ENCODE data around the gene ADCY1.
A peak's percentile ranks its signal among the peaks of the same experiment; 100 is the strongest.
"Not testable (repeated sequence)": the region's sequence is repeated elsewhere in the genome, so short reads cannot be mapped to it uniquely, and the experiment has no call there.

Gene ADCY1

DNA sequence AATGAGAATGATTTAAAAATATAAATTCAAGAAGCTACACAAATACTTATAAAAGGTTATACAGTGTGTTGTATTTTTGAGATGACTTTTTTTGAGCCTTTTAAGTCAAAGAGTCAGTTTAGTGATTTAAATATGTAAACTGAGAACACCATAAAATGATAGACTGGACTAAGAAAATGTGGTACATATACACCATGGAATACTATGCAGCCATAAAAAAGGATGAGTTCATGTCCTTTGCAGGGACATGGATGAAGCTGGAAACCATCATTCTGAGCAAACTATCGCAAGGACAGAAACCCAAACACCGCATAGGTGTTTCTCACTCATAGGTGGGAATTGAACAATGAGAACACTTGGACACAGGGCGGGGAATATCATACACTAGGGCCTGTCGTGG lies 182.2 kb downstream of the ADCY1 start:
- not testable (repeated sequence) for H3K27me3 ChIP-seq (ENCODE audit: insufficient read depth, insufficient read length); H3K9me3 ChIP-seq (ENCODE audit: insufficient read depth, low read length); H3K9ac ChIP-seq (ENCODE audit: insufficient read length, low read depth); DNase-seq (ENCODE audit: low read depth, low spot score); H3K4me3 ChIP-seq (ENCODE audit: insufficient read length, low read depth); H3K4me1 ChIP-seq (ENCODE audit: insufficient read depth, insufficient read length); H3K36me3 ChIP-seq (ENCODE audit: insufficient read depth, insufficient read length, low read length)

DNA sequence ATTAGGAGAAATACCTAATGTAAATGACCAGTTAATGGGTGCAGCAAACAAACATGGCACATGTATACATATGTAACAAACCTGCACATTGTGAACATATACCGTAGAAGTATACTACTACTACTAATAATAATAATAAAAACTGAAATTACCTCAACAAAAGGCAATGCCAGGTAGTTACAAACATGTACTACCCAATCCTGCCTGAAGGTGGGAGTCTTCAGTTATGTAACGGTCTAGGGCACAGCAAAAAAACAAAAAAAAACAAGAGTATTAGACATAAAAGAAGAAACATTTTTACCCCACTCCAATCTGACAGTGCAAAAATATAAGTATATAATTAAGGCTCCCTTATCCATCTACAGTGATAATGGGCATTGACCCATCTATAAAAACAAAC lies 182.6 kb downstream of the ADCY1 start:
- not testable (repeated sequence) for H3K4me1 ChIP-seq (ENCODE audit: insufficient read depth, insufficient read length); DNase-seq (ENCODE audit: low read depth, low spot score); H3K4me3 ChIP-seq (ENCODE audit: insufficient read length, low read depth); H3K9ac ChIP-seq (ENCODE audit: insufficient read length, low read depth); H3K9me3 ChIP-seq (ENCODE audit: insufficient read depth, low read length); H3K27me3 ChIP-seq (ENCODE audit: insufficient read depth, insufficient read length); H3K36me3 ChIP-seq (ENCODE audit: insufficient read depth, insufficient read length, low read length)

DNA sequence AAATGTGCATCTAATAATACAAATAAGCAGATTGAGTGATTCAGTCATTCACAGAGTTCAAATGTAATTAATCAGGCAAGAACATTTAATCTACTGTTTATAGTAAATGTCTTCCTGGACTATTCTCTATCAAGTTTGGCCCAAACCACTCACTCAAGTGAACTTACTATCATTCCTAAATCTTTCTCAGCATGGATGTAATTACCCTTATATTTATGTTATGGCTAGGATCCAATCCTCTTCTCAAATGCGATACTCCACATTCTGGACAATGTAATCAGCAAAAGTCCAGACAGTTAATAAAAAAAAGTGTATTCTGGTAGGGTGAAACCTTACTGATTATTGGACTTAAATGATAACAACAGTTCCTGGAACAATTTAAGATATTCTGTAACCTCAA lies 185.3 kb downstream of the ADCY1 start:
- H3K4me3 ChIP-seq (ENCODE audit: insufficient read length, low read depth); H3K4me1 ChIP-seq (ENCODE audit: insufficient read depth, insufficient read length); DNase-seq (ENCODE audit: low read depth, low spot score); H3K9me3 ChIP-seq (ENCODE audit: insufficient read depth, low read length); H3K27me3 ChIP-seq (ENCODE audit: insufficient read depth, insufficient read length); H3K36me3 ChIP-seq (ENCODE audit: insufficient read depth, insufficient read length, low read length); H3K9ac ChIP-seq (ENCODE audit: insufficient read length, low read depth): not testable (repeated sequence)

DNA sequence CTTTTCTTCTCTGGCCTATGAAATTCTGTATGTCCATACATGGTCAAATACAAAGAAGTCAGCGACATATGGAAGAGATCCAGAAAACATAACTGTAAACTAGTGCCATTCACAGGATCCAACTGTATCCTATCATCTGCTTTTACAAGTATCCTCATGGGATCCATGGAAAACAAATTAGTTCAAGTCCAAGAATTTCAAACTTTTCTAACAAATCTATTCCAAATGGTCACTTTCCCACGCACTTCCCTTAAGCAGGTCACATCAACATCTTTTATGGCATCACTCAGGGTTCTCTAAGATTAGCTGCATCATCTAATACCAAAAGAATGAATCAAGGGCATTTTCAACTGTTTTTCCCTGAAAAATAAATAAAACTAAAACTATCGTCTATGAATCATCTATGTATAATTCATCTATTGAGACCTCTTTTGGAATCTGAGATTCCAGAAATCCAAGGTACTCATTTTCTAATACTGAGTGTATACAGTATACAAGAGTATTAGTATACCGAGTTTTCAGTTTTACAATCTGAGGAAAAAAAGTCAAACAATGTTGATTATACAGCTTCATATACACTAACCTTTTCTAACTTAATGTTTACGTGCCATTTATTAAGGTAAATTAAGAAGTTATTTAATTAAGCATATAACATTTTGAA lies 187.5 kb downstream of the ADCY1 start:
- not testable (repeated sequence) for H3K4me1 ChIP-seq (ENCODE audit: insufficient read depth, insufficient read length); H3K9me3 ChIP-seq (ENCODE audit: insufficient read depth, low read length); H3K4me3 ChIP-seq (ENCODE audit: insufficient read length, low read depth); H3K9ac ChIP-seq (ENCODE audit: insufficient read length, low read depth); H3K27me3 ChIP-seq (ENCODE audit: insufficient read depth, insufficient read length); H3K36me3 ChIP-seq (ENCODE audit: insufficient read depth, insufficient read length, low read length); DNase-seq (ENCODE audit: low read depth, low spot score)

DNA sequence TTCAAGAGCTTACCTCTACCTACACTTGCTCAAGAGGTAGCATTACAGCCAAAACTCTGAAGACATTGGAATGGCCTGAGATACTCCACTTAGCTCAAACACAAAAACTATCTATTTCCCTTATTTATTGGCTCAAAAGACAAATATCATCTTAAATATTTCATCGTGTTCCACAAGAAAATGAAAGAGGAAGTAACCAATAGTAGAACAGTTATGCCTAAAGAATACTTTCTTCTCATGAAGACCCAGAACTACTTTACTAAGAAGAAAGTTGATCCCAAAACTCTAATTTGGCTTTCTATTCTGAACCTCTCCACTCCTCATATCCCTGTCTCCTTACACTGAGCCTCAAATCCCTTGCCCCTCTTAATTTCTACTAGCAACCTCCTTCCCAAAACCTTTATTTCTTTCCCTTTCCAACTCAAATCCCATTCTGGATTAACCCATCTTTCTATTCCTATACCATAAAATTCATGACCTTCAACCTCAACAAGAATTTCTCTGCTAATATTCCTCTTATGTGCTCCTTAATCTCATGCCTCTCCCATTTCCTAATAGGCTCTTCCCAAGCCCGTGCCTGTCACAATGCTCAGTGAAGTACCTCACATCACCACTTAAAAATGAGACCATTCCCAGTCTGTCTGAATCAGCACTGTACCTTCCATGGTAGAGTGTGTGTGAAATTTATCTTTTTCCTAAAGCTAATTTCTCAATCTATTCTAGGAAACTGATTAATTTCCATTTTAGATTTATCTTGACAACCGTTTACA lies 188.2 kb downstream of the ADCY1 start:
- not testable (repeated sequence) for H3K9ac ChIP-seq (ENCODE audit: insufficient read length, low read depth); DNase-seq (ENCODE audit: low read depth, low spot score); H3K4me3 ChIP-seq (ENCODE audit: insufficient read length, low read depth)

DNA sequence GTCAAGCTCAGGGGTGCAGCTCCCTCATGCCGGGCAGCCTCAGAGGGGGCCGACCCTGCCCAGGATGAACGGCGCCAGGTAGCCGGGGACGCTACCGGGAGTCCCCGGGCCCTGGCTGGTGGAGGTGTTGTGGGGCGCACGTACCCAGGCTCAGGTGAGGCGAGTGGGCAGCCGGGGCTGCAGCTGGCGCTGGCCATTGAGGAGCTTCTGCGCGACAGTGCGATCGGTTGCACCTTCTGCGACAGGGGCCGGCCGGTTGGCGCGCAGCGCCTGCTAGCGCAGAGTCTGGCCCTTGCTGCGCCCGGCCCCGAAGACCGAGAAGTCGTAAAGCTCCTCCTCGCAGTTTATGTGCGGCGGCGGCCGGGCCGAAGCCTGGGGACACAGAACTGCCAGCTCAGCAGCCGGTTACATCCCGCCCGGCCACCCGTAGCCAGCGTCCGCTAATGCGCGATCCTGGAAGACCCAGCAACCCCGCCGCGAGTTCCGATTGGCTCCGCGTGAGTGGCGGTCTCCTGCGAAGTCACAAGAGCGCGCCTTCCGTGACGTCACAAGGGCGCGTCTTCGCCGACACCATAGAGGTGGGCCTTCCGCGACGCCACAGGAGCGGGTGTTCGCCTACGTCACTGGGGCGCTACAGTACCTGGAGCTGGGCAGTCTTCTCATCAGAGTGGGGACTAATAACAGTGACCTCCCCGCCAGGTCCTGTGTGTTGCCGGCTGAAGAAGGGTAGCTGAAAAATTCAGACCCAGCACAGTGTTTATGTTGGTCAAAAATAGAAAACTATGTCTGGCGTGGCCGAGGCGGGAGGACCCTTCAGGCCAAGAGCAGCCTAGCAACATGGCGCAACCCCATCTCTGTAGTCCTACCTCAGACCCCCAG lies 194.6 kb downstream of the ADCY1 start:
- Histone ChIP-seq H3K9ac (ENCODE audit: insufficient read length, low read depth) (peak overlapping the region; percentile 92), H3K4me3 (ENCODE audit: insufficient read length, low read depth) (peak overlapping the region; percentile 85)
- H3K36me3 ChIP-seq (ENCODE audit: insufficient read depth, insufficient read length, low read length); H3K9me3 ChIP-seq (ENCODE audit: insufficient read depth, low read length); H3K4me1 ChIP-seq (ENCODE audit: insufficient read depth, insufficient read length); H3K27me3 ChIP-seq (ENCODE audit: insufficient read depth, insufficient read length): not testable (repeated sequence)
- DNase-seq (ENCODE audit: low read depth, low spot score) = peak; percentile 99

More for the DNA sequence above, 188.2 kb downstream of the ADCY1 start:
- H3K4me1 ChIP-seq (ENCODE audit: insufficient read depth, insufficient read length); H3K27me3 ChIP-seq (ENCODE audit: insufficient read depth, insufficient read length); H3K36me3 ChIP-seq (ENCODE audit: insufficient read depth, insufficient read length, low read length); H3K9me3 ChIP-seq (ENCODE audit: insufficient read depth, low read length): not testable (repeated sequence)

DNA sequence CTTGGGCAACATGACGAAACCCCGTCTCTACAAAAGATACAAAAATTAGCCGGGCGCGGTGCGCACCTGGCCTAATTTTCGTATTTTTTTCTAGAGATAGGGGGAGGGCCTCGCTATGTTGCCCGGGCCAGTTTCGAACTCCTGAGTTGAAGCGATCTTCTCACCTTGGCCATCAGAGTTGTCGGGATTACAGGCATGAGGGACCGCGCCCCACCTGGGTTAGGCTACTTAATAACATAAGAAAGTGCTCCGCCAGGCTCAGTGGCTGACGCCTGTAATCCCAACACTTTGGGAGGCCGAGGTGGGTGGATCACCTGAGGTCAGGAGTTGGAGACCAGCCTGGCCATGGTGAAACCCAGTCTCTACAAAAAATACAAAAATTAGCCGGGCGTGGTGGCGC lies 195.5 kb downstream of the ADCY1 start:
- H3K9me3 ChIP-seq (ENCODE audit: insufficient read depth, low read length); H3K9ac ChIP-seq (ENCODE audit: insufficient read length, low read depth): not testable (repeated sequence)
- peak overlapping the region; percentile 85 for H3K4me3 ChIP-seq (ENCODE audit: insufficient read length, low read depth)

More for the DNA sequence above, 195.5 kb downstream of the ADCY1 start:
- H3K4me1 ChIP-seq (ENCODE audit: insufficient read depth, insufficient read length); H3K27me3 ChIP-seq (ENCODE audit: insufficient read depth, insufficient read length); H3K36me3 ChIP-seq (ENCODE audit: insufficient read depth, insufficient read length, low read length); DNase-seq (ENCODE audit: low read depth, low spot score): not testable (repeated sequence)

All from NT2/D1 (cell line).